GM12878 (cell line): Measurements from ENCODE around the gene IL6R. TPM values are rescaled to one million over a fixed set of nuclear protein-coding genes. Genes with fewer than 3 reads are reported as not detected.

Source experiments
- ATAC-seq: fragments of 200-7000 bp; cut with Tn5 transposase; 3 replicates; pipeline ENCODE4 v1.9.1; 2020; ENCODE audit warnings: mild to moderate bottlenecking, moderate library complexity
- BruUV-seq: library from RNA; stranded (reverse); fragments of 400-500 nt; replicated peaks from 2 replicates; lab custom pipeline; 2021; lab: Mats Ljungman, UMichigan
- CTCF ChIA-PET: fragments of 300-600 bp; sonication (Branson Sonifier 250); formaldehyde crosslinking; extraction: SDS; loops from one replicate; lab custom pipeline; 2021; ENCODE audit warnings: inconsistent platforms; lab: Yijun Ruan, JAX
- POLR2A ChIA-PET: fragments of 350-600 bp; formaldehyde crosslinking; extraction: SDS; loops from one replicate; lab custom pipeline; 2021; ENCODE audit warnings: inconsistent platforms; lab: Charles Lee
- RAD21 ChIA-PET: fragments of 300-600 bp; sonication (Branson Sonifier 250); formaldehyde crosslinking; loops from one replicate; lab custom pipeline; 2023; ENCODE audit warnings: antibody characterized with exemption; ENCODE audit not compliant: unreplicated experiment; lab: Charles Lee
- SMC1A ChIA-PET: fragments of 300-600 bp; sonication (Branson Sonifier 250); formaldehyde crosslinking; loops from one replicate; lab custom pipeline; 2023; ENCODE audit not compliant: unreplicated experiment, uncharacterized antibody; lab: Charles Lee
- DNase-seq: peaks from one replicate; pipeline ENCODE4 v3.0.0-alpha.2; 2011; ENCODE audit warnings: low read depth, low spot score
- FAIRE-seq: peaks from 3 replicates; lab custom pipeline; 2011; peaks lifted over from hg19 to GRCh38; lab: Jason Lieb, UNC
- H2AFZ ChIP-seq: 2 replicates; pipeline ENCODE4 v1.6.0; 2011; ENCODE audit warnings: low read depth, low read length, control low read depth; ENCODE audit not compliant: control insufficient read depth
- H3K27ac ChIP-seq: 2 replicates; pipeline ENCODE4 v1.5.1; 2011; ENCODE audit warnings: control low read depth; ENCODE audit not compliant: control insufficient read depth, insufficient read depth
- H3K27me3 ChIP-seq, 2 experiments: replicated peaks in 1 of 2; 2 replicates each; pipeline versions ENCODE4 v1.6.0 to v1.6.1; 2011; ENCODE audit warnings: low read length in 1 of 2; ENCODE audit not compliant: control insufficient read depth in 2 of 2, insufficient read depth in 2 of 2
- H3K36me3 ChIP-seq, 2 experiments: 2 replicates each; pipeline ENCODE4 v1.5.1; 2011; ENCODE audit warnings: low read length in 1 of 2; ENCODE audit not compliant: control insufficient read depth in 2 of 2, insufficient read depth in 2 of 2
- H3K4me1 ChIP-seq: 2 replicates; pipeline ENCODE4 v1.6.1; 2011; ENCODE audit warnings: mild to moderate bottlenecking, low read length, moderate library complexity, mixed read lengths; ENCODE audit not compliant: control insufficient read depth, insufficient read depth
- H3K4me2 ChIP-seq: 2 replicates; pipeline ENCODE4 v1.6.0; 2011; ENCODE audit warnings: control low read depth; ENCODE audit not compliant: control insufficient read depth, insufficient read depth
- H3K4me3 ChIP-seq: fragments of 200-600 bp; sonication (generic); 2 replicates; pipeline ENCODE4 v1.5.1; 2016
- H3K79me2 ChIP-seq: 2 replicates; pipeline ENCODE4 v1.6.0; 2011; ENCODE audit warnings: low read length; ENCODE audit not compliant: control insufficient read depth, insufficient read depth
- H3K9ac ChIP-seq: 2 replicates; pipeline ENCODE4 v1.8.0; 2011; ENCODE audit warnings: low read length, control low read depth, mixed read lengths; ENCODE audit not compliant: control insufficient read depth, insufficient read depth
- H3K9me3 ChIP-seq: replicated peaks from 3 replicates; pipeline ENCODE4 v1.5.1; 2011; ENCODE audit warnings: mild to moderate bottlenecking, low read length; ENCODE audit not compliant: control insufficient read depth, insufficient read depth
- H4K20me1 ChIP-seq: 2 replicates; pipeline ENCODE4 v1.6.0; 2011; ENCODE audit not compliant: control insufficient read depth, insufficient read depth
- CHD2 ChIP-seq: IDR thresholded peaks from 2 replicates; pipeline ENCODE4 v1.6.1; 2011; ENCODE audit warnings: low read depth, low read length, improper control_type of control experiment, borderline replicate concordance
- DPF2 ChIP-seq: fragments of 450-650 bp; IDR thresholded peaks from 2 replicates; pipeline ENCODE4 v1.6.1; 2017; ENCODE audit warnings: mild to moderate bottlenecking
- HDGF ChIP-seq: fragments of 450-650 bp; IDR thresholded peaks from 2 replicates; pipeline ENCODE4 v1.6.1; 2016; ENCODE audit warnings: antibody characterized with exemption
- KDM1A ChIP-seq: fragments of 200-600 bp; sonication (generic); IDR thresholded peaks from 2 replicates; pipeline ENCODE4 v1.6.1; 2016; ENCODE audit warnings: borderline replicate concordance
- MEF2A ChIP-seq: IDR thresholded peaks from 2 replicates; pipeline ENCODE4 v1.6.1; 2011; ENCODE audit warnings: low read depth, mild to moderate bottlenecking, low read length, moderate library complexity; ENCODE audit not compliant: insufficient read depth
- NR2C2 ChIP-seq: IDR thresholded peaks from 2 replicates; pipeline ENCODE4 v1.6.1; 2011; ENCODE audit warnings: borderline replicate concordance, low read depth; ENCODE audit not compliant: control insufficient read depth, insufficient read length
- NRF1 ChIP-seq: conservative IDR thresholded peaks from 2 replicates; pipeline ENCODE4 v1.6.1; 2011; ENCODE audit warnings: mild to moderate bottlenecking, low read depth, low read length, improper control_type of control experiment
- PKNOX1 ChIP-seq: fragments of 450-650 bp; IDR thresholded peaks from 2 replicates; pipeline ENCODE4 v1.6.1; 2016; ENCODE audit warnings: mild to moderate bottlenecking
- POLR2AphosphoS5 ChIP-seq: IDR thresholded peaks from 2 replicates; pipeline ENCODE4 v1.6.1; 2011; ENCODE audit warnings: mild to moderate bottlenecking, low read length, inconsistent platforms
- RAD51 ChIP-seq: fragments of 450-650 bp; IDR thresholded peaks from 2 replicates; pipeline ENCODE4 v1.6.1; 2016; ENCODE audit warnings: moderate library complexity, mild to moderate bottlenecking, inconsistent platforms
- RELA ChIP-seq: fragments of 450-650 bp; IDR thresholded peaks from 2 replicates; pipeline ENCODE4 v1.8.0; 2014; ENCODE audit warnings: borderline replicate concordance; ENCODE audit not compliant: partially characterized antibody
- SKIL ChIP-seq: fragments of 450-650 bp; IDR thresholded peaks from 2 replicates; pipeline ENCODE4 v1.6.1; 2017; ENCODE audit warnings: mild to moderate bottlenecking, low read depth, inconsistent platforms; ENCODE audit not compliant: poor library complexity, severe bottlenecking
- ZBED1 ChIP-seq: IDR thresholded peaks from 2 replicates; pipeline ENCODE4 v1.6.1; 2016; ENCODE audit warnings: borderline replicate concordance
- ZNF384 ChIP-seq: IDR thresholded peaks from 2 replicates; pipeline ENCODE4 v1.6.1; 2012; ENCODE audit warnings: low read depth, mild to moderate bottlenecking, low read length, improper control_type of control experiment, borderline replicate concordance
- ZNF687 ChIP-seq: fragments of 450-650 bp; IDR thresholded peaks from 2 replicates; pipeline ENCODE4 v1.6.1; 2017; ENCODE audit warnings: mild to moderate bottlenecking, moderate library complexity
- WGBS: methylation state at CpG from one replicate; pipeline ENCODE4 v1.1.6; 2016; ENCODE audit warnings: low lambda C conversion rate; ENCODE audit not compliant: insufficient replicate concordance, insufficient coverage; ENCODE audit errors: missing lambda C conversion rate; 5-methylcytosine and 5-hydroxymethylcytosine counted together
- in situ Hi-C: fragments of 300-500 bp; cut with MboI; formaldehyde crosslinking; loops from 9 replicates; pipeline ENCODE4 v1.14.3; 2018; ENCODE audit warnings: mixed read lengths
- intact Hi-C: fragments of 100-400 bp; cut with micrococcal nuclease; formaldehyde crosslinking; loops from one replicate; pipeline ENCODE4 v1.14.2; 2022; ENCODE audit not compliant: unreplicated experiment
- polyA plus RNA-seq, 11 experiments: library from polyadenylated mRNA; depleted of rRNA in 4 of 11; unstranded in 6 of 11; stranded (reverse) in 5 of 11; fragments of >200 nt; fragmentation: Nextera tagmentation in 4 of 11; fragmentation: Illumina TruSeq in 1 of 11; extraction: Ambion mirVana in 4 of 11; extraction: Trizol in 1 of 11; gene quantifications; 1 replicate in 1 of 11; 2 replicates in 10 of 11; pipeline versions ENCODE4 v1.2.1 to v1.2.3, GENCODE V29; 2011 to 2016; ENCODE audit warnings: inconsistent platforms in 2 of 11, missing spikeins in 2 of 11, low read depth in 1 of 11
- total RNA-seq, 4 experiments: library from RNA; depleted of rRNA in 3 of 4; stranded (reverse); fragments of >200 nt in 3 of 4; fragmentation: Illumina TruSeq in 1 of 4; extraction: Trizol in 1 of 4; gene quantifications; 2 replicates each; pipeline versions ENCODE4 v1.2.1 to v1.2.3, GENCODE V29; 2013 to 2021

Gene IL6R
- total and polyA plus RNA-seq, 10 of the 15 experiments (the other 5 are each of a cell fraction or from before 2014, with no cell fraction given): 1.9 to 43.4 (median 17.5) TPM

GRCh38 chr1:154471304-154471703 lies 66.2 kb downstream of the IL6R start:
- Histone ChIP-seq H3K79me2 (no peaks in the 10 kb centered on the region), H3K27ac (no peak overlapping the region), H2AFZ (no peak overlapping the region), H3K9me3 (no peaks in the 10 kb centered on the region), H3K4me2 (no peak overlapping the region), H3K4me3 (no peak overlapping the region), H3K4me1 (peaks cover 7% of the 10 kb centered on the region; the same call in 1 of the 2 replicates), H3K36me3 (no peaks in the 10 kb centered on the region), H3K27me3 (0 out of 4 replicates have a peak, but pooled peaks cover 0 to 1% of the 10 kb centered on the region in 2 experiments), H4K20me1 (no peaks in the 10 kb centered on the region), H3K9ac (no peak overlapping the region)
- ChIA-PET POLR2A (no interaction called here), CTCF (interaction anchor here (1.0 to 3.0 kb wide), 5 partner anchors 9 to 126 kb away, joined by 3 to 12 read pairs (median 5); no protein-coding TSS in a partner anchor), RAD21 (interaction anchor here (0.8 to 2.3 kb wide), 2 partner anchors 9 to 32 kb away, joined by 5 to 7 read pairs; no protein-coding TSS in a partner anchor), SMC1A (interaction anchor here (0.6 to 1.8 kb wide), 2 partner anchors 9 to 46 kb away, joined by 3 to 6 read pairs; no protein-coding TSS in a partner anchor)
- no peak for FAIRE-seq
- DNase-seq: no peak
- BruUV-seq: no TSS peak
- ATAC-seq: no peak
- TF ChIP-seq SKIL: no peak
- TF ChIP-seq POLR2AphosphoS5: no peak
- TF ChIP-seq RELA: no peak
- no peak for TF ChIP-seq NRF1
- no peak for TF ChIP-seq ZBED1
- no peak for TF ChIP-seq CHD2
- no peak for TF ChIP-seq MEF2A
- TF ChIP-seq ZNF384: no peak
- TF ChIP-seq PKNOX1: no peak
- no peak for TF ChIP-seq HDGF
- TF ChIP-seq ZNF687: no peak
- no peak for TF ChIP-seq NR2C2
- TF ChIP-seq RAD51: no peak
- no peak for TF ChIP-seq KDM1A
- TF ChIP-seq DPF2: no peak
- WGBS: 63% methylated on average over 2 of the region's 2 CpGs
- intact Hi-C loops: no loop called here
- in situ Hi-C loops: no loop called here
